ENCODE results near the gene STK32C. TPM values are rescaled to one million over a fixed set of nuclear protein-coding genes. Genes with fewer than 3 reads are reported as not detected.

The STK32C gene
- polyA plus RNA-seq, 4 donors, result 11.2 to 17.3 (median 14.6) TPM

DNA sequence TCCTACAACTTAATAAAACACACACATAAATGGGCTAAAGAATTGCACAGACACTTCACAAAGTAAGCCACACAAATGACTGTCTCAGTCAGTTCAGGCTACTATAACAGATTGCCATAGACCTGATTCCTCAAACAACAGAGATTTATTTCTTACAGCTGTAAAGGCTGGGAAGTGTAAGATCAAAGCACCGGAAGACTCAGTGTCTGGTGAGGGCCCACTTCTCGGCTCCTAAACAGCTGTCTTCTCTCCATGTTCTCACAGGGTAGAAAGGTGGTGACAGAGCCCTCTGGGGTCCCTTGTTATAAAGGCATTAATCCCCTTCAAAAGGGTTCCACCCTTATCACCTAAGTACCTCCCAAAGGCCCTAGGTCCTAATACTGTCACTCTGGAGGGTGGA lies 18.3 kb downstream of the STK32C start:
- no peak for DNase-seq (ENCODE audit: low read depth in 4 of 4, low spot score in 2 of 4)

DNA sequence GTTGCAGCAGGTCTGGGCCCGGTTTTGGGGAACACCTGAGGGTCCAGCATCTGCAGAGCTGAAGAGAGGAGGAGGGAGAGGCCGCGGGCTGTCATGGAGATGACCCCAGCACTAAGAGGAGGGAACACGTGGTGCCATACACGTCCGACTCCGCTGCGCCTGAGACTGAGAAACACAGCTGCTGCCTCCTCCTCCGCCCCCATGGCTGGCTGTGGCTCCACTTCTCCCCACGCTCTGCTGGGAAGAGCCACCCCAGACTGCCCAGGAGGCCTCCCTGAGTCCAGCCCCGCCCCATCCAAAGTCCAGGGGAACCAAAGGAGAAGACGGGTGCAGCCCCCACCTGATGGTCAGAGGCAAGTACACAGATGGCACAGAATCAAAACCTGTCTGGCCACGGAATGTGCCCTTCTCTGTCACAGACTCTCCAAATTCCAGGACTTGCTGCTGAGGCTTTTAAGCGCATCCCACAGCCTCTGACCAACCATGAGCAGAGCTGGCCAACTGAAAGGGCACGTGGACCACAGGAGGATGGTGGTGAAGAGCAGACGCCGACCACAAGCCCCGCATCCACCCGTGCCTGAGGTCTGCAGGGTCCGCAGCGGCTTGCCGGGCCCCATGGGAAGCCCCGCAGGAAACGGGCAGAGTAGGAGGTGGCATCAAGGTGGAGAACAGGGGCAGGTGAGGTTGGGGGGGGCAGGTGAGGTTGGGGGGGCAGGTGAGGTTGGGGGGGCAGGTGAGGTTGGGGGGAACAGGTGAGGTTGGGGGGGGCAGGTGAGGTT lies 24.0 kb downstream of the STK32C start:
- no peak for DNase-seq (ENCODE audit: low read depth in 4 of 4, low spot score in 2 of 4)

DNA sequence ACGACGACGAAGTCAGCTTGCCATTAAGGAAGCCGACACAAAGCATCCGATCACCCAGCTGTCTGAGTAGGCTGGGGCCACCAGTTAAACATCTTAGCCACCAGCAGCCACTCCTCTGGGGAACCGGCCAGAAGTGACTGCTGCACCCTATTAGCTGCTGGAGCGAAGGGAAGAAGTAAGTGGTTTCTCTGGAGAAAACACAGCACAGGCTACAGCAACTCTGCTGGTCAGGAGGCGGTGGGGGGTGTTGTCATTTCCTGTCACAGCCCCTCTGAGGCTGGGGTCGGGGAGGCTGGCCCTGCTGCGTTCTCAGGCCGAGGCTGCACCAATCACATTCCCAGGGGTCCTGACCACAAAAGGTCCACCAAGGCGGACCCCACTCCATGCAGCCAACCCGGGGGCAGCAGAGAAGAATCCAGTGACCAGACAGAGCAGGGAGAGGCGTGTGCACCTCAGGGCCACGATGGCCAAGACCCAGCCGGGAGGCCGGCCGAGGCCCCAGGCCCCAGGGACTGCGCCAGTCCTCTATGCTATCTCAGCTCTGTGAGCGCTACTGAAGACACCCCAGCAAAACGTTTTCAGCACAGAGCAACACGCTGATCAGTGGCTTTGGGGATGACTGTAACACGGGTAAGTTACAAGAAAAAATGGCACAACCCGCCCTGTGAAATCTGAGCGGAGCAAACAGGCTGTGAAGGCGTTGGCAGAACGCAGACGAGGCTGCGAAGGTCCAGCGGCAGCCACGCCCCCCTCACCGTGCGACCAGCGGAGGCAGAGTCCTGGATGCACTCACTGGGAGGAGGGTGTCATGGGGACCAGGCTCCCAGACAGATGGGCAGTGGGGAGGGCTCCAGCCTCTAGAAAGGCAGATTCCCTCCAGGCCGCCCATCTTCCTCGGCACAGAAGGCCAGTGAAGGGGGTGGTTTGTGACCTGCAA lies 24.8 kb downstream of the STK32C start:
- no peak for DNase-seq (ENCODE audit: low read depth in 4 of 4, low spot score in 2 of 4)

DNA sequence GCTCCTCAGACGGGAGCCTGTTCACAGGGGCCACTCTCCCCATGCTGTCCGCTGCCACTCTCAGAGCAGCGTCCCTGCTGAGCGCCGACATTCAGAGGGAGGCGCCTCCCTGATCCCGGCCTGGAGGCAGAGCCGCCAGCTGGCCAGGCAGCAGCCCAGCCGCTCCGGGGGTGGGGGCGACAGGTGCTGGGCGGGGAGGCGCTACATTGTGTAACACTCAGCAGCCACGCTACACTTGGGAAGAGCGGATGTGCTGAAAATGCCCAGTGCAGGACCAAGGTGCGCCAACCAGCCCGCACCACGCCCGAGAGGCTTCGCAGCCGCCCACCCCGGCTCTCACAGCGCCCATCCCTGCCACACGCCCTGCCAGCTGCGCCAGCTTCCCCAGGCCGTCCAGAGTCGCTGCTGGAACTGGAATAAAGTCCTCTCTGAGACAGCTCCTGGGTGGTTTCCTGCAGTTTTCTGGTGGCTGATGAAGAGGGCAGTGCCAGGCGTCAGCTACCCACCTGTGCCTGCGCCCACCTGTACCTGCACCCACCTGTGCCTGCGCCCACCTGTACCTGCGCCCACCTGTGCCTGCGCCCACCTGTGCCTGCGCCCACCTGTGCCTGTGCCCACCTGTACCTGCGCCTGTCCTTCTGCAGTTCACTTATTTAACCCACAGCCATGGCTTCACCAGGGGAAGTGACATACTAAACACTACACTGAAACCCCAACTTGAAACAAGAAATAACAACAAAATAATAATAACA lies 25.7 kb downstream of the STK32C start:
- no peak for DNase-seq (ENCODE audit: low read depth in 4 of 4, low spot score in 2 of 4)

DNA sequence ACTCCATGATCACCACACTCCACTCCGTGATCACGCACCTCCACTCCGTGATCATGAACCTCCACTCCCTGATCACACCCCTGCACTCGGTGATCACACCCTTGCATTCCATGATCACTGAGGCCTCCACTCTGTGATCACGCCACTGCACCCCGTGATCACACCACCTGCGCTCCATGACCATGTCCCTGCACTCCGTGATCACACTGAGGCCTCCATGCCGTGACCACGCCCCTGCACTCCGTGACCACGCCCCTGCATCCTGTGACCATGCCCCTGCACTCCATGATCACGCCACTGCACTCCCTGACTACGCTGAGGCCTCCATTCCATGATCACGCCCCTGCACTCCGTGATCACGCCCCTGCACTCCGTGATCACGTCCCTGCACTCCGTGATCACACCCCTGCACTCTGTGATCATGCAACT lies 27.1 kb downstream of the STK32C start:
- DNase-seq (ENCODE audit: low read depth in 4 of 4, low spot score in 2 of 4), result no peak

DNA sequence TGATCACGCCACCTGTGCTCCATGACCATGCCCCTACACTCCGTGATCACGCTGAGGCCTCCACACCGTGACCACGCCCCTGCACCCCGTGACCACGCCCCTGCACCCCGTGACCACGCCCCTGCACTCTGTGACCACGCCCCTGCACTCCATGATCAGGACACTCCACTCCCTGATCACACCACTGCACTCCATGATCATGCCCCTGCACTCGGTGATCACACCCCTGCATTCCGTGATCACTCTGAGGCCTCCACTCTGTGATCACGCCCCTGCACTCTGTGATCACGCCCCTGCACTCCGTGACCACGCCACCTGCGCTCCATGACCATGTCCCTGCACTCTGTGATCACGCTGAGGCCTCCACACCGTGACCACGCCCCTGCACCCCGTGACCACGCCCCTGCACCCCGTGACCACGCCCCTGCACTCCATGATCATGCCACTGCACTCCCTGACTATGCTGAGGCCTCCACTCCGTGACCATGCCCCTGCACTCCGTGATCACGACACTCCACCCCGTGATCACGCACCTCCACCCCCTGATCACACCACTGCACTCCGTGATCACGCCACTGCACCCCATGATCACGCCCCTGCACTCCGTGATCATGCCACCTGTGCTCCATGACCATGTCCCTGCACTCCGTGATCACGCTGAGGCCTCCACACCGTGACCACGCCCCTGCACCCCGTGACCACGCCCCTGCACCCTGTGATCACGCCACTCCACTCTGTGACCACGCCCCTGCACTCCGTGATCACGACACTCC lies 27.7 kb downstream of the STK32C start:
- no peak for DNase-seq (ENCODE audit: low read depth in 4 of 4, low spot score in 2 of 4)

DNA sequence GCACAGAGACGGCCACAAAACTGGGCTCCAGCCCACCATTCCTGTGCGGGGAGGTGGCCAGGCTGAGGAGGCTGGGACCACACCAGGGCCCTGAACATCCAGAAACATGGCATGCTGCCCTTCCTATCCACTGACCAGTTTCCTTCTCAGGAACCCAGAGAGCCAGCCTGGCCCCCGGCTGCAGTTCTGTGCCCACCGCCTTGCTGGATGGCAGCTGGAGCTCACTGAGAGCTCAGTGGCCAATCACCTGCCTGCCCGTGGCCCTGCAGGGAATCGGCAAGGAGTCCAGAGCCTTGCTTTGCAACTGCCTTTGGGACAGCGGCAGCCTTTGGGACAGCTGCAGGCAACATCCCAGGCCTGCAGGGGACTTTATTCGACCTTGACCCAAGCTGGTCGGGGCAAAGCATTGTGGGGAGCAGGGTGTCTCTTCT lies 30.4 kb downstream of the STK32C start:
- no peak for DNase-seq (ENCODE audit: low read depth in 4 of 4, low spot score in 2 of 4)

DNA sequence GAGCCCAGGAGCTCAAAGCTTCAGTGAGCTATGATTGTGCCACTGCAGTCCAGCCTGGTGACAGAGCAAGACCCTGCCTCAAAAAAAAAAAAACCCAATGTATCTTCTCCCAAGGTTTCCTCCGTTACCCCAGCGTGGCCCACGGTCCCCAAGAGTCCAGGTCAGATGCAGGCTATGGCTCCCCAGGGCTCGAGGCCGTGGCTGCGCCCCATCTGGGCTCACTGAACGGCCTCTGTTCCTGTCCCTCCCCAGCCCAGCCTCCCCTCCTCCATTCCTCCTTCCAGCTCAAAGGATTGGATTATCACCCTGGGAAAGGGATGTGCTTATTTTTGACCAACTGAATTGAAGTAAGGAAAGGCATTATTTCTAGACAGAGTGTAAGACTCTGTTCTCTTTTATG lies 31.0 kb downstream of the STK32C start:
- DNase-seq (ENCODE audit: low read depth in 4 of 4, low spot score in 2 of 4), result no peak

DNA sequence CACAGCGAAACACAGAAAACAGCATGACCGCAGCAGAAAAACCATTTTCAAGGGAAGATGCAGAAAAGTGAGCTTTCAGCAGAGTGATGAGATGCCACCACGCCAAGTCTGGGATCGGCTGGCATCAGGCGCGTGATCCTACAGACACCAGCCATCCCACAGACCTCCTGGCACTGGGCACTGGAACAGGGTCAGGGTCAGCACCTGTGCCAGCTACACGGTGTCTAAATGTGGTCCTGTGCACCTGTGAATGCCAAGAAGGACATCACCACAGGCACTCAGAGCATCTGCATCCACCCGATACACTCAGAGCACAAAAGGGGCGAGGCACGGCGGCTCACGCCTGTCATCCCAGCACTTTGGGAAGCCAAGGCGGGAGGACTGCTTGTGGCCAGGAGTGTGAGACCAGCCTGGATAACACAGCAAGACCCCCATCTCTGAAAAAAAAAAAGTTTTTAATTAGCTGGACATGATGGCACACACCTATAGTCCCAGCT lies 31.5 kb downstream of the STK32C start:
- DNase-seq (ENCODE audit: low read depth in 4 of 4, low spot score in 2 of 4), result no peak

DNA sequence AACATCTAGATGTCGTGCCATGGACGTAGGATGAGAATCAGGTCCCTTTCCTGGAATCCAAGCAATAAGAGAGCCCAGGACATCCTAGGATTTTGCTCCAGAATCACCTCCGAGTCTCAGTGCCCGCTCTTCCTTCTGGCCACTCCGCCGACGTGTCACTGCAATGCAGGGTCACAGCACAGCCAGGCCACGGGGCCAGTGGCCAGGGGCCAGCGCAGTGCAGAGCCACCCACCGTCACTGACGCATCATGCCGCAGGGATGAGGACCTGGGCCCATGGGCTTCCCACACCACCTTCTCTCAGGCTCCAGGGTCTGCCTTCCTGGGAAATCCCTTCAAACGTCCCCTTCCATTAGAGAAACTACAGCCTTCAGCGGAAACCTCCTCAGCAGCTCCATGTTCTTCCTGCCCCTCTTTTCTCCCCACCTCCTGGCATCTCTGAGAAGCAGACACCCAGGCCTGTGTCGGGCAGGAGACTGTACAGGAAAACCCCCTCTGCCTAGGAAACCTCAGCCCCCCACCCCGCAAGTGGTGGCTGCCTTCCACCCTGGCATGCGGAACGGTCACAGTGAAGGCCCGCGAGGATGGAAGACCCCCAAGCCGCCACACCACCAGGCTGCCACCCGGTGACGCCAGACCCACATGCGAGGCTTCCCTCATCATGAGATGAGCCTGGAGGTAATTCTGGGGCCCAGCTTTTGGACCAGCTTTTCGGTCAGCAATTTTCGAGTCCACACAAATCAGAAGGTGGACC lies 32.1 kb downstream of the STK32C start:
- DNase-seq (ENCODE audit: low read depth in 4 of 4, low spot score in 2 of 4), result no peak

DNA sequence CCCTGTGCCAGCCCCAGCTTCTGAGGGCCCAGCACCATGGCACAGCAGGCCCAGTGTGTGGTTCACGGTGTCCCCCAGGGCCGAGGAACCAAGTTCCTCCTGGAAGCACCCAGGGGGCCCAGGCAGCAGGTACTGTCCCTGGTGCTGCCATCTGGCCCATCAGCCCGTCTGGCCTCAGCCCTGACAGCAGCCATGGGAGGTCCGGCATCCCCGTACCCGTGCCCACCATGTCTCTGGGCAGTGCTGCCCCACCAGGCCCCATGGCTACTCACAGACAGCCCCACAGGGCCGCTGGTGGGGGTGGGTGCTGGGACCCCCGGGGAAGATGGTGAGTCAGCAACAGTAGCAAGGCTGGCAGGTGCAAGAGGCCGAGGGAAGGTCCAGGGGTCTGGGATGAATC lies 32.8 kb downstream of the STK32C start:
- no peak for DNase-seq (ENCODE audit: low read depth in 4 of 4, low spot score in 2 of 4)

DNA sequence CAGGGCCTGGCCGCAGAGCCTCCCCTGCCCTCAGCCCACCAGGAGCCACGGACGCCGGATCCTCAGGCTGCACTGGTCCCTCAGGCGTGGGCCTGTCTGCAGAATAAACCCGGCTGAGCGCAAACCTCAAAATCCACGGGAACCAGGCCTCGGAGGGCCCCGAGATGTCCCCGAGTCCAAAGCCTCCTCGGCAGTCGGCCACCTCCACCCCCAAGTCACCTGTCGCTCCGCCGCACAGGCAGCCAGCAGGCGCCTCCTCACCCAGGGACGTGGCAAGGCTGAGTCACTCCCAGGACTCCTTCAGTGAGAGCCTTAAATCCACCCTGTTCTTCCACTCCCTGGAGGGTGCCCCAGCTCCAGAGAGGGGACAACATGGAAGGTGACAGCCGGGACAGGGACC lies 33.2 kb downstream of the STK32C start:
- no peak for DNase-seq (ENCODE audit: low read depth in 4 of 4, low spot score in 2 of 4)

DNA sequence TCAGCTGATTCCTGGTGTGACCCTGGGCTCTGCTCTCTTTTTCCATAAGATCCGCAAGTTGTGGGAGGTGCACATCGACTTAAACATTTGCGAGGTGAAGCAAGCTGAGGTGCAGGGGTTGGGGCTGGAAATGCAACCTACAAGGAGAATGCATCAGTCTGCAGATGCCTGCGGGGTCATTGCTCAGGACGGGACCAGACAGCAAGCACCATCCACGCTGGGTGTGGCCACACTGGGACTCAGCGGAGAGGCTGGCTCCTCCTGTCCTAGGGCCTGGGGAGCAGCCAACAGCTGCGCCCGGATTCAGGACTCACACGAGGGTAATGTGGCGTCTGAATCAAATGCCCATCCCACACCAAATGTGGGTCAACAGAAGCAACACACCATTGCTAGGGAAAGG lies 33.8 kb downstream of the STK32C start:
- no peak for DNase-seq (ENCODE audit: low read depth in 4 of 4, low spot score in 2 of 4)

DNA sequence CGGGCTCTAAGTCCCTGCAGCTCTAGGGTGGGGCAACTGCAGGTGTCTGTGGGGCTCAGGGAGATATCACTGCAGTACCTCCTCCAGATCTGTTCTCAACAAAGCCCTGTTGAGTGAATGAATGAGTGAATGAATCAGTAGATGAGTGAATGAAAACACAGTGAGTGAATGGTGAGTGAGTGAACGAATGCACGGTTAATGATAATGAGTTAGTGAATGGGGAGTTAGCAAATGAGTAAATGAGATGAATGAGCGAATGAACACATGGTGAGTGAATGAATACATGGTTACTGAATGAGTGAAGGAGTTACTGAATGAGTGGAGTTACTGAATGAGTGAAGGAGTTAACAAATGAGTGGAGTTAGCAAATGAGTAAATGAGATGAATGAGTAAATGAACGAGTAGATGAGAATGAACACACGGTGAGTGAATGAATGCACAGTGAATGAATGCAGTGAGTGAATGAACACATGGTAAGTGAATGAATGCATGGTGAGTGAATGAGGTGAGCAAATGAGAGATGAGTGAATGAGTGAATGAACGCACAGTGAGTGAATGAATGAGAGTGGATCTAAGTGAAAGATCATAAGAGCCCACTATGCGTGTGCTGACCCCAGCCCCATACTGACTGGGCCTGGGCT lies 34.3 kb downstream of the STK32C start:
- no peak for DNase-seq (ENCODE audit: low read depth in 4 of 4, low spot score in 2 of 4)

DNA sequence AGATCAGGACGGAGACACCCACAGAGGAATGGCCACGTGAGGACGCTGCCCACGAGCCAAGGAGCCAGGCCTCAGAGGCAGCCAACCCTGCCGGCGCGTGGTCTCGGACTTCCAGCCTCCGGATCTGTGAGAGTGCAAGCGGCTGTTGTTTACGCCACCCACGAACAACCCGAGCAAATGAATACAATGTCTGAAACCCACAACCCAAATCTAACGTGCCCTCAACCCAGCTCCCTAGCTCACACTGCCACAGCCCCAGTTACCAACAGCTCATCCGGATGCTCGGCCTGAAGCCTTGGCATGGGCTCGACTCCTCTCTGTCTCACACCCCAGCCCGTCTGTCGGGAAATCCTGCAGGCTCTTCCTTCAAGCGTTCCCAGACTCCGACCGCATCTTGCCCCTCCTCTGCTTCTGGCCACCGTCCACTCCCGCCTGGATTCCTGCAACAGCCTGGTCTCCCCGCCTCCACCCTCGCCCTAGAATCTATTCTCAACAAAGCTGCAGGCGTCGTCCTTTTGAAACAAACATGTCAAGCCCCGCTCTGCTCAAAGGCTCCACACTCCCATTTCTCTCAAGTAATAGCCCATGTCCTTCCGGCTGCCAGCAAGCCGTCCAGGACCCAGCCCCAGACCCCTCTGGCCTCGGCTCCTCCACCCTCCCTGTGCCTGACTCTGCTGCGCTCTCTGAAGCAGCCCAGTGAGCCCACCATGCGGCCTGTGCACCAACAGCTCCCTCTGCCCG lies 35.3 kb downstream of the STK32C start:
- DNase-seq (ENCODE audit: low read depth in 4 of 4, low spot score in 2 of 4), result no peak

DNA sequence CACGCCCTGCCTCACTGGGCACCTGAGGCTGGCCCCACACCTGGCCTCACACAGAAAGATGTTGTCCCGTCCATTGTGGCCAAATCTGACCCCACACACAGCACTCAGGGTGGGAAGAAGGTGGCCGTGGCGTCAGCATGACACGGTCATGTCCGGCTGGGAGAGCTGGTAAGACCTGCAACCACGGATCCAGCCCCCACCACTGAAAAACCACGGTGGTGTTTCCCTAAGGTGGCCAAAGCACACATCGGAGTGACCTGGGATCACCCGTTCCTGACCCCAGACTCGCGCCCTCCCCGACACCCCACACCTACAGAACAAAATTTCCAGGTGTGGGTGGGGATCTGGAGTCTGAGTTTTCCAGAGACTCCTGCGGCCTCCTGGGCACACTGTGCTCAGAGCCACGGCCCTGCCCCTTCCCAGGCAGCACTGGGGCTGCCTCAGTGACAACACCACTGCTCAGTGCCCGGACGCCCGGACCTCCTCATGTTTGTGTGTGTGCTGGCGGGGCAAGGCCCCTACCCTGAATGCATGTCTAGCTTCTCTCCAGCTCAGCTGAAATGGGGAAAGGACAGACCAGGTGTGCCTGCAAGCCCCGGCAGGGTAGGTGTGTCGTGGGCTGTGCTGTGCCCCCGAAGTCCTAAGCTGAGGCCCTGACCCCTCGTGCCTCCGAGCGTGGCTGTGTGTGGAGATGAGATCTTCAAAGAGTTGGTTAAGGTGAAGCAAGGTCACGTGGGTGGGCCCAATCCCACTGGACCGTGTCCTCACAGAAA lies 36.1 kb downstream of the STK32C start:
- DNase-seq (ENCODE audit: low read depth in 4 of 4, low spot score in 2 of 4), result no peak

DNA sequence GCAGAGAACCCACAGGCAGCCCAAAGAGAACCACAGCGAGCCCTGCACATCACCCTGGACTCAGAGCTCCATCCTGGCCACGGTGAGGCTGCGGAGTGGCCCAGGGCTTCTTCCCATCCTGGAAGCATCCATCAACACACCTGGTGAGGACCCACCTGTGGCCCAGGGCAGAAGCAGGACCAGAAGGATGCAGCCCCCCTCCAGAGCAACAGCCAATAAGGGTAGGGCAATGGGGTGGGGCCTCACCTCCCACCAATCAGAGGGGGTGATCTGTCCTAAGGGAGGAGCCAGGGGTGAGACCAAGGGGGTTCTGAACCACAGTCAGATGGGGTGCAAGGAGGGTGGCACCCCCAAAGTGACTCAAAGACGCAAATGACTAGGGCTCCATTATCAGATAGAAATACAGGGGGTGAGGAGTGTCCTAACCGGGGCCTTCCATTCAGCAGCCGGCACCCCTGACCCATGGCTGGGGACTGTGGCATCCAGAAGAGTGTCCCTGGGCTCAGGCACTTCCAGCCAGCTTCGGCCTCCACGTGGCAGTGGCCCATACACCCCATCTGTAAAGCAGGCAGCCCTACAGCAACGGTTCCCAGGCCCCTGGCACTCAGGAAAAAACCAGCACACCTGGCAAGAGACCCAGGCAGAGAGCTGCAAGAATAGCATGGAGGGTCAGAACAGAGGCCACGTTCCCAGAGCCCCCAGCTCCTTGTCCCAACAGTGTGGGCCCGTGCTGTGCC lies 36.9 kb downstream of the STK32C start:
- DNase-seq (ENCODE audit: low read depth in 4 of 4, low spot score in 2 of 4), result no peak
